ENCODE results near the gene PPIH. TPM values are rescaled to one million over a fixed set of nuclear protein-coding genes. Genes with fewer than 3 reads are reported as not detected.

PPIH gene
- total RNA-seq, 2 experiments from 2014 or later: 29.4 to 32.6 TPM

- Histone ChIP-seq H3K27me3 (ENCODE audit: control insufficient read depth in 1 of 2, insufficient read depth in 2 of 2, low read length in 2 of 2) (no peaks in the 10 kb centered on the region), H3K4me3 (ENCODE audit: low read length) (no peak overlapping the region), H3K4me1 (ENCODE audit: insufficient read depth, low read length) (peaks cover 27% of the 10 kb centered on the region), H3K9me3 (ENCODE audit: control insufficient read depth in 1 of 2, insufficient read depth in 1 of 2, low read length in 2 of 2) (no peaks in the 10 kb centered on the region), H3K27ac (ENCODE audit: low read depth in 1 of 2, low read length in 2 of 2) (no peak overlapping the region), H3K36me3 (ENCODE audit: insufficient read depth, low read length) (peaks cover 45% of the 10 kb centered on the region)
- DNase-seq: no peak
- H3K4me1 Mint-ChIP-seq (ENCODE audit: low read depth): peaks cover 84% of the 10 kb centered on the region
- H3K27me3 Mint-ChIP-seq: no peaks in the 10 kb centered on the region
- H3K9me3 Mint-ChIP-seq: no peaks in the 10 kb centered on the region
- peaks cover 66% of the 10 kb centered on the region for H3K36me3 Mint-ChIP-seq (ENCODE audit: low read depth)
- peak overlapping the region; percentile 35 for H3K27ac Mint-ChIP-seq
- no peak overlapping the region for H3K4me3 Mint-ChIP-seq
- ChIA-PET POLR2A (interaction anchor here (1.0 to 4.7 kb wide), 2 partner anchors 10 to 202 kb away, joined by 3 to 37 read pairs; partner anchors contain the start of gene YBX1), CTCF (interaction anchor here (0.6 to 0.7 kb wide), 2 partner anchors 31 to 35 kb away, joined by 3 read pairs; partner anchors contain the start of gene PPIH)
- no peak for TF ChIP-seq CTCF (IDR thresholded peaks at IDR 0.05)
- intact Hi-C loops (cut with DNase I, micrococcal nuclease): loop anchor here in 1 of 2 experiments (10.0 kb wide), 1 partner anchor 48 kb away; no protein-coding TSS in a partner anchor
- no peak for ATAC-seq (ENCODE audit: poor library complexity)
Observed at GRCh38 chr1:42692461-42692860, 34.2 kb downstream of the PPIH start.

- Mint-ChIP-seq H3K27me3 (no peaks in the 10 kb centered on the region), H3K4me3 (no peak overlapping the region), H3K4me1 (ENCODE audit: low read depth) (peaks cover 80% of the 10 kb centered on the region), H3K36me3 (ENCODE audit: low read depth) (peaks cover 66% of the 10 kb centered on the region), H3K9me3 (no peaks in the 10 kb centered on the region), H3K27ac (peak overlapping the region; percentile 35)
- H3K4me1 ChIP-seq (ENCODE audit: insufficient read depth, low read length): peaks cover 23% of the 10 kb centered on the region
- DNase-seq: no peak
- no peak overlapping the region for H3K27ac ChIP-seq (ENCODE audit: low read depth in 1 of 2, low read length in 2 of 2)
- no peak for ATAC-seq (ENCODE audit: poor library complexity)
- ChIA-PET CTCF (interaction anchor here (0.7 kb wide), 1 partner anchor 35 kb away, joined by 3 read pairs; the partner anchor contains the start of gene PPIH), POLR2A (interaction anchor here (4.7 kb wide), 1 partner anchor 11 kb away, joined by 37 read pairs; the partner anchor contains the start of gene YBX1)
- intact Hi-C loops (cut with DNase I, micrococcal nuclease): loop anchor here in 1 of 2 experiments (10.0 kb wide), 1 partner anchor 48 kb away; no protein-coding TSS in a partner anchor
- H3K4me3 ChIP-seq (ENCODE audit: low read length): no peak overlapping the region
- no peak for TF ChIP-seq CTCF (IDR thresholded peaks at IDR 0.05)
- H3K36me3 ChIP-seq (ENCODE audit: insufficient read depth, low read length): peaks cover 45% of the 10 kb centered on the region
- no peaks in the 10 kb centered on the region for H3K27me3 ChIP-seq (ENCODE audit: control insufficient read depth in 1 of 2, insufficient read depth in 2 of 2, low read length in 2 of 2)
- no peaks in the 10 kb centered on the region for H3K9me3 ChIP-seq (ENCODE audit: control insufficient read depth in 1 of 2, insufficient read depth in 1 of 2, low read length in 2 of 2)
Observed at GRCh38 chr1:42692911-42693310, 34.7 kb downstream of the PPIH start.

- Mint-ChIP-seq H3K36me3 (ENCODE audit: low read depth) (peaks cover 99% of the 10 kb centered on the region), H3K9me3 (no peaks in the 10 kb centered on the region), H3K27ac (no peak overlapping the region), H3K27me3 (no peaks in the 10 kb centered on the region), H3K4me3 (no peak overlapping the region), H3K4me1 (ENCODE audit: low read depth) (peaks cover 29% of the 10 kb centered on the region)
- Histone ChIP-seq H3K27me3 (ENCODE audit: control insufficient read depth in 1 of 2, insufficient read depth in 2 of 2, low read length in 2 of 2) (no peaks in the 10 kb centered on the region), H3K4me3 (ENCODE audit: low read length) (no peak overlapping the region), H3K9me3 (ENCODE audit: control insufficient read depth in 1 of 2, insufficient read depth in 1 of 2, low read length in 2 of 2) (no peaks in the 10 kb centered on the region), H3K36me3 (ENCODE audit: insufficient read depth, low read length) (peaks cover 85% of the 10 kb centered on the region), H3K27ac (ENCODE audit: low read depth in 1 of 2, low read length in 2 of 2) (no peak overlapping the region), H3K4me1 (ENCODE audit: insufficient read depth, low read length) (no peaks in the 10 kb centered on the region)
- CTCF ChIA-PET: no interaction called here
- ATAC-seq (ENCODE audit: poor library complexity): no peak
- no peak for TF ChIP-seq CTCF (IDR thresholded peaks at IDR 0.05)
- DNase-seq: no peak
- intact Hi-C loops (cut with DNase I, micrococcal nuclease): loop anchor here in 1 of 2 experiments (10.0 kb wide), 1 partner anchor 53 kb away; no protein-coding TSS in a partner anchor
- POLR2A ChIA-PET: interaction anchor here (1.4 kb wide), 1 partner anchor 16 kb away, joined by 6 read pairs; the partner anchor contains the start of gene YBX1
Observed at GRCh38 chr1:42698081-42698813, 40.0 kb downstream of the PPIH start.
